HPDE6-E6E7 (cell line): ENCODE results near the gene KIRREL3.

Source experiments
- DNase-seq: peaks from one replicate; pipeline ENCODE4 v3.0.0; 2011; ENCODE audit warnings: missing footprints; ENCODE audit errors: extremely low spot score

The KIRREL3 gene

DNA sequence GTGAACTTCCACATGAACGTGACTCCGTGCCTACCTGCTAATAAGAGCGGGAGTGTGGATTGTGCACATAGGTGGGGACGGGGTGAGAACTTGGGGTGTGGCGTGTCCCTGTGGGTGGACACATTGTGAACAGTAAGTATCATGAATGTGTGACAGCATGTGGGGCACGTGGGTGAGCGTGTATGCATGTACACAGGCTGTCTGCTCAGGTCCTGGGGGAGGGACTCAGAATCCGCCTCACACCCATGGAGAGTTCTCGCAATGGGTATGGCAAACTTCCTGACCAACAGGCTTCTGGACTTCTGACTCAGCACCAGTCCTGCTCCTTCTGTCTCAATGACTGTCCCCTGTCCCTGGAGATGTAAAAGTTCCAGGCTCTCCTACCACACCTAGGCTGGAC, 422.1 kb downstream of the KIRREL3 start:
- no peak for DNase-seq

DNA sequence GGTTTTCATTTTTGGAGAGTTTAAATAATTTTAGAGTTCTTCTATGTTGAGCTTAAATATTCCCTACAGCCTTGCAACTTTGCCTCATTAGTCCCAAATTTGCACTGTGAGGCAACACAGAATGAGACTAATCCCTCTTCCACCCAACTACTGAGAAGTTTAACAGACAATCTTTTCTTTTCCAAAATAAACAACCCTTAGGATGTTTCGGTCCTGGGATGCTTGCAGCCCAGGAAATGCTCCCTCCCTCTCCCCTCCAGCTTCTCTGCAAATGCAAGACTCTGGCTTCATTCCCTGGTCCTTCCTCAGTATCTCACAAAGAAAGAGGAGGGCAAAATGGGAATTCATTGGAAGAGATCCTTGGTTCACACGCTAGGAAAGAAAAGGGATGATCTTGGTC, 422.5 kb downstream of the KIRREL3 start:
- DNase-seq: no peak

DNA sequence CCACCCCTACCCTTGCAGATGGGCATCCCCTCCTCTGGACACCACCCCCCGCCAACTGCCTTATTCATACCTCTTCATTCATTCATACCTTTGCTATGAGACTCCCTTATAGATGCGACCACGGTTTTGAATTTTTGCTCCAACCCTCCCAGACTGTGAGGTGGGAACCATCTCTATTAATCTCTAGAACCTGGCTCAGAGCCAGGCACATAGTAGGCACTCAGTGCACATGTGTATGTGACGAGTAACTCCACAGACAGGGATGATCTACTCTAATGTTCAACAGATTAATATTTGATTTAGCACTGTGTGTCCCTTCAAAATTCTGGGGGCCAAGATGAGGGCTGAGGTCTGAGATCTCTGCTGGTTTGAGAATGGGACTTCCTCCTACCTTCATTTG, 424.7 kb downstream of the KIRREL3 start:
- no peak for DNase-seq

DNA sequence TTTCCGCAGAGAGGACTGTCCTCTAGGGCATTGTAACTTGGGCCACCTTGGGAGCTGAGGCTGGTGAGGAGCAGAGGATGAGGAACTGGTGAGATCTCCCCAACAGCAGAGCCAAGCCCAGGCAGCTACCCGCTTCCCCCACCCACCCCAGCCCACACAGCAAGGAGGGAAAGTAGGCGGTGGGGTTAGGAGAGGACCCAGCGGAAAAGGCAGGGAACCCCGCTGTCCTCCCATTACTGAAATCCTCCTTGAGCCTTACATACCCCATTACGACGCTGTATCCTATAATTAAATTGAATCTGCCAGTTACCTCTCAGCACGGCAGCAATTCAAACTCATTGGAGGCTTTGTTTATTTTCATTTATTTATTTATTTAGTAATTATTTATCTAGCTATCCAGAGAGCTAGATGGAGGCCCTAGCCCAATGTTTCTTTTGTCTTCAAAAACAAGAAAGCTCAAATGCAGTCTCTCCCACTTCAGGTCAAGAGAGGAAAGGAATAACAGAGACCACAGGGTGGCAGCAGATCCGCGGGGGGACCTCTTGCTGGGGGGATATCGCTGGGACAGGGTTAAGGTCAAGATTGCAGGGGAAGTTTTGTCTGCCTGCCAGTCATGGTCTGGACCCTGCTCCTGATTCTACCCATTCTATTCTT, 427.1 kb downstream of the KIRREL3 start:
- DNase-seq: no peak

DNA sequence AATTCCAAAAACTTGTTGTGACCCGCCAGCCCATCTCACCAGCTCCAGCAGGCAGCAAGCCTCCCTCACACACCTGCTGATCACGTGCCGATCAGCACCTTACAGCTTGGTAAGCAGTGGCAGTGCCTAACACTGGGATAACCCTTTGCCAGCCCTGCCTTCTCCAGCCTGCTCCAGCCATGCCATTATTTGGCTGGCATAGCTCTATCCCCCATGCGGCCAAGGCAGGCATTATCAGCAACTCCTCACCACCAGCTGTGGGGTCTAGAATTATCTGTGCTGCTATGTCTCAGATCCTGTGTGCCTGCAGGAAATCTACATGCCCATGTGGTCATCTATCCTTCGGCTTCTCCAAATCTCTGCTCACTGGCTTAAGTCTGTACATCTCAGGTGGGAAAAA, 430.1 kb downstream of the KIRREL3 start:
- no peak for DNase-seq

DNA sequence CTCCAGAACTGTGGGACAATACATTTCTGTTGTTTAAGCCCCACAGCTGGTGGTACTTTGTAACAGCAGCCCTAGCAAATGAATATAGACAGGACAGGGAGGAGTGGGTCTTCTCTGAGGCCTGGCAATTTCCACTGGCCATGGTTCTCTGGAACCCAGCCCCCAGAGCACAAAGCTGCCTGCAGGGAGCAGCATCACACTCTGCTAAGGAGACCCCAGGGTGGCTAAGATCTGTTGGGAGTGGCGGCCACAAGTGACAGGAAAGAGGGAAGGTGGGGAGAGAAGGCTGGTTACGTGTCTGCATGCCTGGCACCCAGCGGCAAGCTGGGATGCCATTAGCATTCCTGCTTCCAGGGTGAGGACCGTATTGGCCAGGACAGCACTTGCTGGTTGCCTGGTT, 433.2 kb downstream of the KIRREL3 start:
- no peak for DNase-seq

DNA sequence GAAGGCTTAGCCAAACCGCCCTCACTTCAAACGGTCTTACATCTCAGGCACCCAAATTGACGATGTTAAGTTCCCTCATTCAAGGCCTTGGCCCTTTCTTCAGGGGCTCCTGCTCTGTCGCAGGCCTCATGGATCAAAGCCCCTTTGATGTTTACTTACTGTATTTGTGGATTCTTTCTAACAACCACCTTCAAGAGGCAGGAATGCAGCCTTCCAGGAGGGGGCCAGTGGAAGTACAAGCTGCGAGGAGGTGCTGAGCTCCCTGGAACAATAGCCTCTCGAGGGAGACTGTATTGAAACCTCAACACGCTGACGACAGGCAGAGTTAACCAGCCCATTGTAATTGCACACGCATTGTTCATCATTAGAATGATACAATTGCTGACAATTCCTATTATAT, 436.0 kb downstream of the KIRREL3 start:
- DNase-seq: no peak

DNA sequence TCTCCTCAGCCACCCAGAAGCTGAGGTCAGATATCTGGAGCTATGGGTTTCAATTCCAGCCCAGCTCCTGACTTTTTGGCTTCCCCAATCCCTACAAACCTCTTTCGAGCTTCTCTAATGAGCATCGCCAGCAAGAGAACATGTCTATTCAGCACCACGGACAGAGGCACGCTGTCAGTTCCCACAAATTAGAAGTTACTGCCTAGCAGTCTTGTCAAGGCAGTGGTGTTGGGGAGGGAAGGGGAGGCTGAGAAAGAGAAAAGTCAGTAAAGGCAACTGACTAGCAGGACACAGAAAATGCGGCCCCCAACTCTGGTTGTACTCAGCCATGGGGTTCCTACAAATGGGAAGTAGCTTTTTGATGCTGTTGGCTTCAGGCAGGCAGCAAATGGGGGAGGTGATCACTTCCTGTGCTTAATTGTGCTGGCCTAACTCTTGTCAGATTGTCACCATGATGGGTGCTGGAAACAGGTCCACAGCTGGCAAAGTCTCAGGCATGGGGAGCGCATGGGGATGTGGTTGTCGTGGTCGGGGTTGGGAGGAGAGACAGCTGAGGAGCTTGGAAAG, 439.2 kb downstream of the KIRREL3 start:
- peak; percentile 22 for DNase-seq

DNA sequence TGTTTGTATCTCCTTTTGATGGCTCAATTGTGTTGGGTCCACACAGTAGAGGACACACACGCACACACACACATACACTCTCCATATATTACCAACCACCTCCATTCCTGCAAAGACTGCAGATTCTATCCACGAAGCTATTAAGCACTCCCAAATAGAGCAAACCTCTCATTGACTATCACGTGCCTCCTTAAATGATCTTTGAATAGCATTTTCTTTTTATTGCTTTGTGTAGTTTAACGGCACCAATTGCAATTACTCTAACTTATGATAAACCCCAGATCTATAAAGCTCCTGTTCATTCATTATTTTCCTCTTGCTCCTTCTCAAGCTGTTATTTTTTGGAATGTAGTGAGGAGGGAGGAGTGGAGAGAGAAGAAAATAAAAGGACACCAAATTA, 440.3 kb downstream of the KIRREL3 start:
- DNase-seq: no peak

DNA sequence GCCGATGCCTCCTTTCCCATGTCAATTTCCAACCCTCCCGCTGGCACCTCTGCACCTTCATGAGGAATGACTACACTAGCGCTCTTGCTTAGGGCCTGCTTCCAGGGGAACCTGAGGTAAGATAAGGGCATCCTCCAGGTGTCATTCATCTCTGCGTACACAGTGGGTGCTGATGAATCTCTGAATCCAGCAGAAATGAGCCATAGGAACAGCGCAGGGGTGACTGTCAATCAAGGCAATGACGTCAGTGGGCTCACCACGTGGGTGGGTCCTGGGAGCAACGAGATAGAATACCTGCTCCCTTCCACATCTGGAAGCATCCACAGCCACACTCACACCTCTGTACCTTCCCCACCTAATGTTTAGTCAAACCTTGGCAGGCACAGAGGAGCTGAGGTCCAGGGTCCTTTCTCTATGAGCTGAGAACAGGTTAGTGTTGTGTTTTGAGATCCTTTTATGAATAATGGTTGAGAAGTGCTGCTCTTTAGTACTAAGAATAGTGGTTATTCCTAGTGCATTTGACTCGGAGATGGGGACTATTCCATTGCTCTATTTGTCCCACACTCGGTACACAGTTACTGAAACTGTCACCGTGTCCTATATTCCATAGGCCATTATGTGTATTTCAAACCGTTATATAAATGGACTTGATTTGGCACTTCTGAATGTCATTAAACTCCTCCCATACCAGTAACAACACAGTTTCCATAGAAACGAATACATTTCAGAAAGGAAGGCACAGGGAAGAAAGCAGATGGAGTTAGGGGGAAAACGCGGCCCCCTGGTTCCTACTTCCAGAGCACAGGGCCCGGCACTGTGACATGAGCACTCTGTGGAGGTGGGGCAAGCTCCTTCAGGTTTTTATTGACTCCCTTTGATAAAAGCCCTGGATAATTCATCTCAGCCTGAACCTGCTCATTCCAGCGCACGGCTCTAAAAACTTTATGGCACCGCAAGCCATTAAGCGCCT, 451.7 kb downstream of the KIRREL3 start:
- DNase-seq: no peak

DNA sequence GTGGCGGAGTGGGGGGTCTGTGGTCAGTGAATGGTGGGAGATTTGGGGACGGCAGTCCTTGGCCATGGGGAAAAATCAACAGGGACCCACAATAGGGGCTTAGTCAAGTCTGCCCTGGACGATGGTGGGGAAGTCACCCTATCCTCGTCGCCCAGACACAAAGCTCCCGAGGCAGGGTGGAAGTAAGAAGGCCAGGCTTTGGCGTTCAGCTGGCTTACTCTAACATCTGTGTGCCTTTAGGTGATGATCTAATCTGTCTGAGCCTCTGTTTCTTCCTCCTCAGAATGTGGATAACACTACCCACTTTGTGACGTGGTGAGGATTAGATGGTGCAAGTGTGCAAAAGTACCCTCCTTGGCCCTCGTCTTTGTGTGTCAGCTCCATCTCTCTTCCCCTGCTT, 452.9 kb downstream of the KIRREL3 start:
- no peak for DNase-seq

DNA sequence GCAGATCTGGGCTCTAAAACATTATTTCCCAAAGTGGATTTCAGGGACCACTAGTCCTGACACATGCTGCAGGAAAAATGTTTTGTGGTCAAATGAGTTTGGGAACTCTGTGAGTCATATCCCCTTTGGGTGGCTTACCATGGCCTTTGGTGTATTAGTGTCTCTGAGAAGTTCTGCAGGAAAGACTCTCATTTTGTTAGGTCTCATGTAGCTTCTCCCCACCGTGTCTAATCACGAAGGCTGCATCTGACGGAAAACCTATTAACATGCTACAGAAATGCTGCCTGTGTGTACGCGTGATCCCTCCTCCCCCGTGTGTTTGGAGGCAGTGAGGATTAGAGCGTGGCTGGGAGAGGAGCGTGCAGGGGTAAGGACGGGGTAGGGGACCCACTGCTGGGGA, 453.4 kb downstream of the KIRREL3 start:
- DNase-seq: no peak

DNA sequence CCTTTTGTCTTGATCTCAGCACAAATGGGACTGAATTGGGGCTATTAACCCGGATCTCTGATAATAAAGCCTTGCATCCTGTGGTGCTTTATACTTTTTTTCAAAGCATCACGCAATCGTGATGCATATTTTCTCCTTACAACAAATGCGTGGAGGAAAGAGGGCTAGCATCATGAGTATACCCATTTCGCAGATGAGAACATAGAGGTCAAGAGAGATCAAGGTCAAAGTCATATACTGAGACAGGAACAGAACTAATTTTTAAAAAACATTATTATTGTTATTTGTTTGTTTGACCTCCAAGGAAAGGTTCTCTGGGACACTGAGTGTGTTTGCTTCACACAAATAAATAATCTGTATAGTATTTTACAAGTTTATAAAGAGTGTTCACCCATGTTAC, 453.9 kb downstream of the KIRREL3 start:
- no peak for DNase-seq

DNA sequence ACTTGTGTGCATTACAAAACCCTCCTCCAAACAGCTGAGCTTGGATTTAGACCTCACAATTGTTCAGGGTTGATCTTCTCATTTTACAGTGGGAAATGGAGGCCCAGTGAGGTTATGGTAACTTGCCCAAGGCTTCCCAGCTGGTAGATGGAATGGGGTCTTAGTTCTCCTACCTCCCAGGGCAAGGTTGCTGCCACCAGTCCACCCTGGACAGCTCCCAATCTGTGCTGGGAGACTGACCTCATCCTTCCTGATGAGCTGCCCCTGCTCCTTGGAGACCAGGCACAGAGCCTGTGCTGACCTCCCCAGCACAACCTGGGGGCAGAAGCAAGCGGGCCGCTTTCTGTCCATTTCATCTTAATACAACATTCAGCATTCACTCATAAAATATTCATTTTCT, 454.4 kb downstream of the KIRREL3 start:
- no peak for DNase-seq

DNA sequence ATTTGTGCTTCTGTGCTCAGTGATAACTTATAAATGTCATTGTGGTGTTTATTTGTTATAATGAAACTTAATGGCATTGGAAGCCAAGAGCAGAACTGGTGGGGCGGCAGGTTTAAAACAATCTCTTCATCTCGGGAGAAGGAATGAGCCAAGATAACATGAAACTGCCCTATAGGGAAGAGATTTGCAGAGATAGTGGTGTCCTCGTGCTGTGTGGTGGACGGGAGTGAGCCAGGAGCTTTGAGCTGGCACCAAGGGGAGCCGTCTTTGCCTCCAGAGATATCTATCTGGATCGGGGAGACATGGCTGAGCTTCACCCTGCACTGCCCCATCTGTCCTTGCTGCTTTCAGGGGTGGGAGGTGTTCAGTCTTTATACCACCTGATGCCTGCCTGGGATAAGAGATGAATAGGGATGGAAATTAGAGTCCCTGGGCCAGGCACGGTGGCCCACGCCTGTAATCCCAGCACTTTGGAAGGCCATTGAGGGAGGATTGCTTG, 455.5 kb downstream of the KIRREL3 start:
- no peak for DNase-seq

DNA sequence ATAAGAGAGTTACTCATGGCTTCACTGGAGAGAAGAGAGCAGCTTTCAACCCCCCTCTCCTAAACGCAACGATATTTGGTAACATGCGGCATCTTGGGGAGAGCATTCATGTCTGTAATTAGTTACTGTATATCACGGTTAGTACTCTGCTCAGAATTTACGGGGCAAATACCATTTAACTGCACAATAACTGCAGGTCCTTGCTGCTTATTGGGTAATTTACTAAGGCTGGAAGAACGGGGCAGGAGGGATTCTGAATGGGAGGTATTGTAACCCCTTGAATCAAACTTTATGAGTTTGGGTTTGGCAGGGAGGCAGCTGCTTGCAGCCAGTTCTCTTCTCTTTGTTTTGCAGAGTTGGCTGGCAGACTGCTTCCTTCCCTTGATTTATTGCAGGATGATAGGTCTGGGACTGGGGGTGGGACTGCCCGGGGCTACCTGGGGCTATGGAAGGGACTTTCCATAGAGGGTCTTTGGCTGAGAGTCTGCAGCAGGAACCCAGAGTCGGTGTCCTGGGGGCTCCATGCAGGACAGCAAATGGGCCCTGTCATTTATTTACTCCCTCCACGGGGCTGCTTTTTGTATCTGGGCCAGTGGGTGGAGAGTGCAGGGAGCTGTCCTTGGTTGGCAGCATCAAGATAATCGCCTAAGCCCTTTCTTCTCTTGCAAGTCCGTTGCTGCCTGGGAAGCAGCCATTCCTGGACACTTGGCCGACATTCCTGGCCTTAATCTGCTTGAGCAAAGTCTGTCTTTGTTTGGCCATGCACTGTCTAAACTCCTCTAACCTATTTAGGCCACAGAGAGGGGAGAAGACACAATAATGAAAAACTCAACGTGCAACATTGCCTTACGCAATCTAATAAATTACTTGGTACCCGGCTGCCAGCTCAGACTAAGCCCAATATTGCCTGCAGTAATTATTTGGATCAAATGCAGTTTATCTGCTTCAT, 456.2 kb downstream of the KIRREL3 start:
- DNase-seq: no peak

DNA sequence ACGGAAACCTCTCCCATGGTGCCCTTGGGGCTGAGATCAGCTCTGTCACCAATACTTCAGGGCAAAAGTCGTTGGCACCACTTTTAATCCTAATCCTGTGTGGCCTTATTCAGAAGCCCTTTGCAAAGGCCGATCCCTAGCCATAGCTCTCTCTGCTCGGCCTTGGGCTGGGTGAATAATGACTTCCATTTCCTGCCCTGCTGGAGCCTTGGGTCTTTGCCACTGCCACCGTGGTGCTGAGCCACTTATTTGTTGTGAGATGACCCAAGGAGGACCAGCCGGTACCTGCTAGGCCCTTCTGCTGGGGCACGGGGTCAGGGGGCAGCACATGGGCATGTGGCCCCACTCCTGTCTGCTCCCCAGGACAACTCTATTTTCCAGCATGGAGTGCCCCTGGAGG, 456.9 kb downstream of the KIRREL3 start:
- no peak for DNase-seq

DNA sequence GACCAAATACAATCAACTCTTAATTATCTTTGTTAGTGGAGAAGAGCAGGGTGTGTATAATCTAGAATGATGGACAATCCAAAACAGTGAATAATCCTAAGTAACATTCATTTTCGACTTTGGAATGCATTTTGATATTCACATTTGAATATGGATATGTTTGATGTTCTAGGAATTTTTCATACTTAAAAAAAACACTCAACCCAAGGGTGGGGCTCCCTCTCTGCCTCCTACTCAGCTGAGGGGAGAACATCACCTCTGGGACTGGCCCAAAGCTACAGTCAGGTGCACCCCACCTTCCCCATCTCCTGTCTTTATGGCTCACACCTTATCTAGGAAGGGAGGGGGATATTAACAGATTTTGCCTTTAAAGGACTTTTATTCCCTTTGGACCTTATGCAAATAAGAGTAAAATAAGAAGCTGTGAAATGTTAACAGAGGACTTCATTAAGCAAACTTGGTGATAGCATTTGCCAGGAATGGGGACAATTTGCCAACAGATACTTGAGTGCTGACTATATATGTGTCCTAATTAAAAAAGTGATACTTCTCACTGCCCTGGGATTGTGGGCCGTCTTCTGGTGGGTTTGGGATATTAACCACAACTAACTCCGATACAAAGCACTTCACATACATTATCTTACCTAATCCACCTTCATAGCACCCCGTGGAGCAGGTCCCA, 458.1 kb downstream of the KIRREL3 start:
- DNase-seq: no peak

DNA sequence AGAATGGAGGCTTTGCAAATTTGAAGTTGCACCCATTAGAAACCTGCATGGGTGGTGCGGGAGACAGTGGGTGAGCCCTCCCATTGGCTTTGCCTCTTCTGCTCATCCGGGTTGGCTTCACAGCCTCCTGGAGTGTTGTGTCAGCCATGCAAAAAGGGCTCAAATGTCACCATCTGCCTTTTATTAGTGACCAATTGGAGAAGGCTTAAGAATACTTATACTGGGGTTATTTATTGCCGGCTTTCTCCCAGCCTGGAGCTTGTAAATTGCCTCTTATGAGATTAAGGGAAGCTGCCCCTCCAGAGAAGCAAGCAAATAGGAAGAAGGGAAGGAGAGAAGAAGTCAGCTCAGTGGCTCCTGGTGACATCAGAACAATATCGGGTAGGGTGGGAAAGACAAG, 462.5 kb downstream of the KIRREL3 start:
- no peak for DNase-seq

DNA sequence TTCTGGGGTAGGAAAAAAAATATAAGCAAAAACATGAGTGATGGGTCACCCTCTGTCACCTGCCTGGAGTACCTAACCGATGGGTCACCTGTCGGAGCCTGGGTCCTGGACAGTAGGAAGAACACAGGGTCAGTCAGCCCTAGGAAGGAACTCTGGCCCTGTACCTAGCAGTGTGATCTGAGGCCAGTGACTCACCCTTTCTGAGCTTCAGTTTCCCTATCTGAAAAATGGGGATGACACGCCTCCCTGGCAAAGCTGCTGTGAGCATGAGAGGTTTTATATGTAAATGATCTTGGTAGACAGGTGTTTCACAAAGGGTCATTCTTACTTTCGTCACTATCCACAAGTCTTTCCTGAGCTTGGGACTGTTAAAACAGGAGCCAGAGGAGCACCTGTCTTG, 463.1 kb downstream of the KIRREL3 start:
- DNase-seq: no peak
